Naive B cell (primary cell): ENCODE results near the gene UNC13B. TPM values are rescaled to one million over a fixed set of nuclear protein-coding genes. Genes with fewer than 3 reads are reported as not detected.

Experiments
- ATAC-seq, 2 donors: fragments of 150-1000 bp; cut with Tn5 transposase; 2 replicates each; pipeline ENCODE4 v1.10.0; 2021; ENCODE audit warnings: low read depth in 2 of 2, mild to moderate bottlenecking in 2 of 2, moderate library complexity in 2 of 2
- DNase-seq: peaks from one replicate; pipeline ENCODE4 v3.0.0; 2022
- H3K27ac Mint-ChIP-seq, 6 donors: one replicate each; pipeline ENCODE4 v1.8.0; 2020 to 2022; ENCODE audit warnings: mild to moderate bottlenecking in 6 of 6, mixed read lengths in 6 of 6, moderate library complexity in 5 of 6, inconsistent platforms in 2 of 6
- H3K27me3 Mint-ChIP-seq, 3 donors: one replicate each; pipeline ENCODE4 v1.8.0; 2021 to 2022; ENCODE audit warnings: mixed read lengths in 3 of 3, mild to moderate bottlenecking in 1 of 3
- H3K36me3 Mint-ChIP-seq, 2 donors: one replicate each; pipeline ENCODE4 v1.8.0; 2020 to 2022; ENCODE audit warnings: mixed read lengths in 2 of 2, inconsistent platforms in 1 of 2, mild to moderate bottlenecking in 1 of 2
- H3K4me1 Mint-ChIP-seq, 3 donors: one replicate each; pipeline ENCODE4 v1.8.0; 2020 to 2022; ENCODE audit warnings: mixed read lengths in 3 of 3, inconsistent platforms in 1 of 3, mild to moderate bottlenecking in 1 of 3, moderate library complexity in 1 of 3
- H3K4me3 Mint-ChIP-seq, 8 donors: one replicate each; pipeline ENCODE4 v1.8.0; 2020 to 2022; ENCODE audit warnings: mild to moderate bottlenecking in 8 of 8, mixed read lengths in 8 of 8, moderate library complexity in 8 of 8, inconsistent platforms in 2 of 8
- H3K9me3 Mint-ChIP-seq, 7 donors: one replicate each; pipeline ENCODE4 v1.8.0; 2020 to 2022; ENCODE audit warnings: mixed read lengths in 7 of 7, mild to moderate bottlenecking in 5 of 7, inconsistent platforms in 2 of 7, moderate library complexity in 1 of 7
- polyA plus RNA-seq, 6 donors: library from polyadenylated mRNA; unstranded; fragments of 300-500 nt; fragmentation: Illumina TruSeq; gene quantifications; one replicate each; pipeline ENCODE4 v1.2.3, GENCODE V29; 2021; ENCODE audit warnings: low read depth in 6 of 6

The UNC13B gene
- polyA plus RNA-seq, 6 donors from 2014 or later = 0.12 TPM; not detected in 5

GRCh38 chr9:35431467-35431866, 269.7 kb downstream of the UNC13B start:
- ATAC-seq (no peak), DNase-seq (no peak)
- Mint-ChIP-seq H3K4me3 (no peak overlapping the region), H3K27me3 (peaks cover 24 to 38% (median 29%) of the 10 kb centered on the region in 3 donors), H3K36me3 (peaks cover 8 to 19% of the 10 kb centered on the region in 2 donors), H3K4me1 (no peaks in the 10 kb centered on the region), H3K27ac (no peak overlapping the region), H3K9me3 (peaks cover 9 to 23% (median 12%) of the 10 kb centered on the region in 7 donors)

- H3K27ac Mint-ChIP-seq = peak overlapping the region in 1 of 6 donors; percentile 69
- DNase-seq = no peak
- peaks cover 18 to 32% (median 23%) of the 10 kb centered on the region in 3 donors for H3K27me3 Mint-ChIP-seq
Observed at GRCh38 chr9:35432076-35432475, 270.3 kb downstream of the UNC13B start.

DNA sequence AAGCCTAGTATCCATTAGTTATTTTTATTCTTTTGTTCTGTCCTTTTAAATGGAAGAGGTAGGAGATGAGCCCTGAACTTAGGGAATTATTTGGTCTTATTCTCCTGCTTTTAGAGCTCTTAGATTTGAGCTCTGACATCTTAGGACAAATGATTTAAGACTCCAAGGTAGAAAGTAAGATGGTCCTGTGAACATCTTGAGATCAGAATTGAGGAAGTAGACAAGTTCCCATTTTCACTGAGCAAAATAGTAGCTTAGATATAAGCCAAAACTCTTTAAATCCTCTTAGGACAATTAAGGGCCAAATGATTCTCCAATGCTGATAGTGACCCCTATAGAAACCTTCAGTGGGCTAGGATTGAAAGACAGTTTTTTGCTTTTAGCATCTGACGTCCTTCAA, 275.1 kb downstream of the UNC13B start:
- no peak overlapping the region for H3K27ac Mint-ChIP-seq
- no peaks in the 10 kb centered on the region for H3K9me3 Mint-ChIP-seq
- peaks cover 0 to 4% (median 4%) of the 10 kb centered on the region in 3 donors for H3K27me3 Mint-ChIP-seq
- DNase-seq (no peak), ATAC-seq (peak in 1 of 2 donors; percentile 53)
- no peak overlapping the region for H3K4me3 Mint-ChIP-seq
- no peaks in the 10 kb centered on the region for H3K4me1 Mint-ChIP-seq
- no peaks in the 10 kb centered on the region for H3K36me3 Mint-ChIP-seq

More at GRCh38 chr9:35432076-35432475, 270.3 kb downstream of the UNC13B start:
- no peaks in the 10 kb centered on the region for H3K4me1 Mint-ChIP-seq
- no peak for ATAC-seq
- peaks cover 9 to 23% (median 12%) of the 10 kb centered on the region in 7 donors for H3K9me3 Mint-ChIP-seq
- H3K4me3 Mint-ChIP-seq = no peak overlapping the region
- H3K36me3 Mint-ChIP-seq = peaks cover 8 to 14% of the 10 kb centered on the region in 2 donors

GRCh38 chr9:35446012-35446411, 284.2 kb downstream of the UNC13B start:
- H3K9me3 Mint-ChIP-seq = no peaks in the 10 kb centered on the region

DNA sequence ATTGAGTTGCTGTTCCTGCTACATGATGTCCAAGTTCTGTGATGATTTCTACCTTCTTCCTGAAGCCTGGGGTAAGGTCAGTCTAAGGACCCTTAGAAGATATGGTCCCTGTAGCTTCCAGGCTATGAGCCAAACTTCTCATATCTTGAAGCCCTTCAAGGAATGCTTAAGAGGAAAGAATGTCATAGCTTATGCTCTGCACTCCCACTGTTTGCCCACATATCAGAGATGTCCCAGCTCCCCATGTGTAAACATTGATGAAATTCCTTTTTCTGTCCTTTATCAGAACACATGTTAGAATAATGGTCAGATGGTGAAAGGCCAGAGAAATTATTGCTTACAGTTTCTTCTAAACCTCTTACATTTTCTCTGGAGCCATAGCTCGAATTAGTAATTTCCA, 286.7 kb downstream of the UNC13B start:
- no peak overlapping the region for H3K27ac Mint-ChIP-seq
- ATAC-seq (no peak), DNase-seq (no peak)
- no peak overlapping the region for H3K4me3 Mint-ChIP-seq
- peaks cover 5 to 13% (median 7%) of the 10 kb centered on the region in 7 donors for H3K9me3 Mint-ChIP-seq
- H3K27me3 Mint-ChIP-seq = peaks cover 35 to 63% (median 40%) of the 10 kb centered on the region in 3 donors
- H3K4me1 Mint-ChIP-seq = no peaks in the 10 kb centered on the region
- peaks cover 0 to 15% of the 10 kb centered on the region in 2 donors for H3K36me3 Mint-ChIP-seq

More at GRCh38 chr9:35446012-35446411, 284.2 kb downstream of the UNC13B start:
- ATAC-seq = no peak
- Mint-ChIP-seq H3K4me1 (no peaks in the 10 kb centered on the region), H3K27ac (no peak overlapping the region), H3K27me3 (peaks cover 17 to 46% (median 34%) of the 10 kb centered on the region in 3 donors), H3K4me3 (no peak overlapping the region), H3K36me3 (no peaks in the 10 kb centered on the region)
- no peak for DNase-seq

- Mint-ChIP-seq H3K4me3 (no peak overlapping the region), H3K27me3 (peaks cover 37 to 47% (median 41%) of the 10 kb centered on the region in 3 donors), H3K9me3 (peaks cover 10 to 29% (median 20%) of the 10 kb centered on the region in 7 donors), H3K27ac (no peak overlapping the region), H3K36me3 (peaks cover 0 to 15% of the 10 kb centered on the region in 2 donors), H3K4me1 (no peaks in the 10 kb centered on the region)
- DNase-seq (no peak), ATAC-seq (no peak)
Observed at GRCh38 chr9:35452481-35452880, 290.7 kb downstream of the UNC13B start.

DNA sequence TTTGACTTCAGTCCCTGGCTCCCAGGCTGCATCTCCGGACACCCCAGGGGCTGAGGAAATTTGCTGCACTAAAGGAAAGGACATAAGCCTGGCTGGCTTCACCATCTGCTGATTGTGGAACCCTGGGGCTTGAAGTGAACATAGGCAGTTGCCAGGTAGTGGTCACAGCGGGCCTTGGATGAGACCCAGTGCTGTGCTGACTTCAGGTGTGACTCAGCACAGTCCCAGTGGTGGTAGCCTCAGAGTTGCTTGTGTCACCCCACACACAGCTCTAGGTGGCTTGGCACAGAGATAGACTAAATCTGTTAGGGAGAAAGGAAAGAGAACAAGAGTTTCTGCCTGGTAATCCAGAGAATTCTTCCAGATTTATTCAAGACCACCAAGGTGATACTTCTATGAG, 292.0 kb downstream of the UNC13B start:
- H3K27me3 Mint-ChIP-seq = peaks cover 35 to 45% (median 44%) of the 10 kb centered on the region in 3 donors
- H3K4me1 Mint-ChIP-seq = no peaks in the 10 kb centered on the region
- no peak overlapping the region for H3K4me3 Mint-ChIP-seq
- no peak for ATAC-seq
- H3K27ac Mint-ChIP-seq = no peak overlapping the region
- peaks cover 0 to 15% of the 10 kb centered on the region in 2 donors for H3K36me3 Mint-ChIP-seq
- no peak for DNase-seq
- H3K9me3 Mint-ChIP-seq = peaks cover 10 to 29% (median 20%) of the 10 kb centered on the region in 7 donors

Other genes starting within 250 kb of the UNC13B start
- gene PHF24, start 203.7 kb upstream of the UNC13B start, polyA plus RNA-seq = not detected
- gene DNAJB5, start 172.3 kb upstream of the UNC13B start, polyA plus RNA-seq = 1 to 10 TPM in 3 of 6 donors, under 1 TPM in 2, not detected in 1; 0.31 to 1.9 (median 1.4) TPM
- 100 to 1,000 TPM; 111 to 159 (median 135) TPM for gene VCP, start 89.4 kb upstream of the UNC13B start, polyA plus RNA-seq
- gene FANCG, start 82.1 kb upstream of the UNC13B start, polyA plus RNA-seq = 10 to 100 TPM in 3 of 6 donors, 1 to 10 TPM in 3; 1.8 to 12.1 (median 10.5) TPM
- gene PIGO, start 65.4 kb upstream of the UNC13B start, polyA plus RNA-seq = 10 to 100 TPM; 24.8 to 31.4 (median 26.9) TPM
- gene STOML2, start 58.9 kb upstream of the UNC13B start, polyA plus RNA-seq = 100 to 1,000 TPM in 3 of 6 donors, 10 to 100 TPM in 3; 82.9 to 215 (median 95.8) TPM
- 1 to 10 TPM in 3 of 6 donors, under 1 TPM in 3; 0.10 to 1.6 (median 0.99) TPM for gene ATOSB, start 46.1 kb upstream of the UNC13B start, polyA plus RNA-seq